BJ (cell line): ENCODE results near the gene ADAMTS12. TPM values are rescaled to one million over a fixed set of nuclear protein-coding genes. Genes with fewer than 3 reads are reported as not detected.

Experiments
- CTCF ChIA-PET: fragments of 350-600 bp; formaldehyde crosslinking; extraction: SDS; loops from one replicate; lab custom pipeline; 2021; ENCODE audit warnings: antibody characterized with exemption, inconsistent platforms; lab: Yijun Ruan, JAX
- POLR2A ChIA-PET: fragments of 300-600 bp; sonication (Branson Sonifier 250); formaldehyde crosslinking; extraction: SDS; loops from one replicate; lab custom pipeline; 2021; ENCODE audit warnings: antibody characterized with exemption; lab: Charles Lee
- DNase-seq: peaks from one replicate; pipeline ENCODE4 v3.0.0-alpha.2; 2011; ENCODE audit warnings: low read depth
- H3K27me3 ChIP-seq: 2 replicates; pipeline ENCODE4 v1.6.0; 2011; ENCODE audit warnings: low read length; ENCODE audit not compliant: control insufficient read depth, insufficient read depth
- H3K36me3 ChIP-seq: 2 replicates; pipeline ENCODE4 v1.5.1; 2011; ENCODE audit warnings: low read length; ENCODE audit not compliant: control insufficient read depth, insufficient read depth
- H3K4me3 ChIP-seq: 2 replicates; pipeline ENCODE4 v1.5.1; 2011; ENCODE audit warnings: low read depth, mild to moderate bottlenecking, control low read depth, low read length
- polyA plus RNA-seq: library from polyadenylated mRNA; depleted of rRNA; stranded (reverse); fragments of >200 nt; gene quantifications from 2 replicates; pipeline ENCODE4 v1.2.3, GENCODE V29; 2011
- TF ChIP-seq, protein P1 (sequence below): IDR thresholded peaks from 2 replicates; pipeline ENCODE4 v1.5.1; 2011; ENCODE audit warnings: low read depth, mild to moderate bottlenecking, control low read depth, inconsistent platforms, low read length, moderate library complexity; ENCODE audit not compliant: insufficient read depth

The ADAMTS12 gene
- polyA plus RNA-seq, 1 experiment, result 25.6 TPM

GRCh38 chr5:33488558-33489355 is 403.0 kb downstream of the ADAMTS12 start:
- POLR2A ChIA-PET, result no interaction called here
- Histone ChIP-seq H3K36me3 (no peaks in the 10 kb centered on the region), H3K4me3 (no peak overlapping the region), H3K27me3 (no peaks in the 10 kb centered on the region)
- DNase-seq, result no peak
- TF ChIP-seq, protein P1, sequence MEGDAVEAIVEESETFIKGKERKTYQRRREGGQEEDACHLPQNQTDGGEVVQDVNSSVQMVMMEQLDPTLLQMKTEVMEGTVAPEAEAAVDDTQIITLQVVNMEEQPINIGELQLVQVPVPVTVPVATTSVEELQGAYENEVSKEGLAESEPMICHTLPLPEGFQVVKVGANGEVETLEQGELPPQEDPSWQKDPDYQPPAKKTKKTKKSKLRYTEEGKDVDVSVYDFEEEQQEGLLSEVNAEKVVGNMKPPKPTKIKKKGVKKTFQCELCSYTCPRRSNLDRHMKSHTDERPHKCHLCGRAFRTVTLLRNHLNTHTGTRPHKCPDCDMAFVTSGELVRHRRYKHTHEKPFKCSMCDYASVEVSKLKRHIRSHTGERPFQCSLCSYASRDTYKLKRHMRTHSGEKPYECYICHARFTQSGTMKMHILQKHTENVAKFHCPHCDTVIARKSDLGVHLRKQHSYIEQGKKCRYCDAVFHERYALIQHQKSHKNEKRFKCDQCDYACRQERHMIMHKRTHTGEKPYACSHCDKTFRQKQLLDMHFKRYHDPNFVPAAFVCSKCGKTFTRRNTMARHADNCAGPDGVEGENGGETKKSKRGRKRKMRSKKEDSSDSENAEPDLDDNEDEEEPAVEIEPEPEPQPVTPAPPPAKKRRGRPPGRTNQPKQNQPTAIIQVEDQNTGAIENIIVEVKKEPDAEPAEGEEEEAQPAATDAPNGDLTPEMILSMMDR, result no peak
- CTCF ChIA-PET, result interaction anchor here (0.9 to 1.2 kb wide), 2 partner anchors 20 to 28 kb away, joined by 3 to 5 read pairs; no protein-coding TSS in a partner anchor

DNA sequence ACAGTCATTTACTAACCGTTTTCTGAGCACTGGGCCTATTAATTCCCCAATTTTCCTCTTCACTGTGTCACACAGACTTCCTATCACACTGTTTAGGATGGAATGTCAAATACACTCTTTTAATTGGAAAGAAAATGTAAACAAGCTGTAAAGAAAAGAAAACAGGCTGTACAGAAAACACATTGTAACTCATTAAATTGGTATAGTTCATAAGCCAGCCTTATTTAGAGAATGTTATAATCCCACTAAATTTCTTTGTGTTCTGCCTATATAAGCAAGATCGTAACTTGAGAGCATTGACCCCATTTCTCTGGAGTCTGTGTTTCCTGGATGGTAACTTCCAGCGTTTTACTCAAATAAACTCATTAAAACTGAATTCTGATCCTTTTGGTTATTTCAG is 404.6 kb downstream of the ADAMTS12 start:
- Histone ChIP-seq H3K36me3 (no peaks in the 10 kb centered on the region; the same call in 1 of the 2 replicates), H3K4me3 (no peak overlapping the region), H3K27me3 (no peaks in the 10 kb centered on the region)
- POLR2A ChIA-PET, result no interaction called here
- DNase-seq, result no peak
- CTCF ChIA-PET, result interaction anchor here (1.1 kb wide), 1 partner anchor 18 kb away, joined by 3 read pairs; no protein-coding TSS in a partner anchor
- TF ChIP-seq, protein P1, result no peak

GRCh38 chr5:33482335-33482734 is 409.5 kb downstream of the ADAMTS12 start:
- POLR2A ChIA-PET, result interaction anchor here (0.6 kb wide), 1 partner anchor 12 kb away, joined by 4 read pairs; no protein-coding TSS in a partner anchor
- TF ChIP-seq, protein P1, result no peak
- CTCF ChIA-PET, result no interaction called here

GRCh38 chr5:33480876-33481275 is 410.9 kb downstream of the ADAMTS12 start:
- Histone ChIP-seq H3K36me3 (no peaks in the 10 kb centered on the region; the same call in none of the 2 replicates), H3K27me3 (no peaks in the 10 kb centered on the region), H3K4me3 (no peak overlapping the region)
- TF ChIP-seq, protein P1, result no peak
- ChIA-PET POLR2A (no interaction called here), CTCF (interaction anchor here (1.7 kb wide), 1 partner anchor 489 kb away, joined by 6 read pairs; no protein-coding TSS in a partner anchor)
- no peak for DNase-seq

More at GRCh38 chr5:33482335-33482734, 409.5 kb downstream of the ADAMTS12 start:
- Histone ChIP-seq H3K36me3 (no peaks in the 10 kb centered on the region; the same call in 1 of the 2 replicates), H3K27me3 (no peaks in the 10 kb centered on the region), H3K4me3 (no peak overlapping the region)
- DNase-seq, result no peak

GRCh38 chr5:33479311-33479710 is 412.5 kb downstream of the ADAMTS12 start:
- ChIA-PET POLR2A (no interaction called here), CTCF (interaction anchor here (0.9 to 1.7 kb wide), 3 partner anchors 154 to 491 kb away, joined by 3 to 6 read pairs (median 4); no protein-coding TSS in a partner anchor)
- TF ChIP-seq, protein P1, result no peak
- Histone ChIP-seq H3K4me3 (no peak overlapping the region), H3K27me3 (no peaks in the 10 kb centered on the region), H3K36me3 (peaks cover 2% of the 10 kb centered on the region)
- DNase-seq, result peak; percentile 24
